HepG2 (cell line): ENCODE measurements around the gene SCAF4.

Experiments used
- ATF3 ChIP-seq: sonication (generic); formaldehyde crosslinking; IDR thresholded peaks from 2 replicates; pipeline ENCODE4 v1.4.0; 2020; ENCODE audit warnings: missing genetic modification reagents
- HDAC2 ChIP-seq: sonication (generic); formaldehyde crosslinking; IDR thresholded peaks from 2 replicates; pipeline ENCODE4 v1.4.0; 2020; ENCODE audit warnings: missing genetic modification reagents
- HINFP ChIP-seq: sonication (generic); formaldehyde crosslinking; IDR thresholded peaks from 2 replicates; pipeline ENCODE4 v1.4.0; 2020; ENCODE audit warnings: low read depth, mild to moderate bottlenecking, missing genetic modification reagents
- MAFK ChIP-seq, 2 experiments: IDR thresholded peaks in 1 of 2; conservative IDR thresholded peaks in 1 of 2; 2 replicates each; pipeline ENCODE4 v1.6.1; 2011; ENCODE audit warnings: improper control_type of control experiment in 2 of 2, low read length in 2 of 2
- POLR2A ChIP-seq, 2 experiments: IDR thresholded peaks; 2 replicates each; pipeline ENCODE4 v1.6.1; 2011; ENCODE audit warnings: low read depth in 2 of 2, low read length in 2 of 2, mild to moderate bottlenecking in 1 of 2, moderate library complexity in 1 of 2; ENCODE audit not compliant: insufficient read depth in 1 of 2
- POLR2AphosphoS5 ChIP-seq: IDR thresholded peaks from 2 replicates; pipeline ENCODE4 v1.6.1; 2012; ENCODE audit warnings: low read depth, low read length
- RAD21 ChIP-seq: fragments of 450-650 bp; formaldehyde crosslinking; IDR thresholded peaks from 2 replicates; pipeline ENCODE4 v1.5.0; 2020; ENCODE audit warnings: mild to moderate bottlenecking
- SMAD3 ChIP-seq: sonication (generic); formaldehyde crosslinking; IDR thresholded peaks from 2 replicates; pipeline ENCODE4 v1.4.0; 2020; ENCODE audit warnings: missing genetic modification reagents
- SP2 ChIP-seq: sonication (generic); formaldehyde crosslinking; IDR thresholded peaks from 2 replicates; pipeline ENCODE4 v1.5.1; 2020; ENCODE audit warnings: mild to moderate bottlenecking, missing genetic modification reagents
- SRSF1 ChIP-seq: fragments of 200-400 bp; formaldehyde crosslinking; optimal IDR thresholded peaks from 2 replicates; pipeline ENCODE3; 2017; ENCODE audit warnings: mild to moderate bottlenecking, low read depth, low read length, moderate library complexity
- TCF7L2 ChIP-seq: IDR thresholded peaks from 2 replicates; pipeline ENCODE4 v1.6.1; 2011; ENCODE audit warnings: mild to moderate bottlenecking, low read depth, low read length, moderate library complexity
- U2AF1 ChIP-seq: fragments of 200-400 bp; formaldehyde crosslinking; optimal IDR thresholded peaks from 2 replicates; pipeline ENCODE3; 2017; ENCODE audit warnings: mild to moderate bottlenecking, low read depth, low read length
- USF2 ChIP-seq, 2 experiments: sonication (generic) in 1 of 2; formaldehyde crosslinking in 1 of 2; IDR thresholded peaks; 2 replicates each; pipeline versions ENCODE4 v1.5.1 to v1.6.1; 2011 to 2020; ENCODE audit warnings: borderline replicate concordance in 1 of 2, low read depth in 1 of 2, low read length in 1 of 2, mild to moderate bottlenecking in 1 of 2, missing genetic modification reagents in 1 of 2, moderate library complexity in 1 of 2
- ZNF768 ChIP-seq: sonication (generic); formaldehyde crosslinking; IDR thresholded peaks from 2 replicates; pipeline ENCODE4 v1.4.0; 2020; ENCODE audit warnings: missing genetic modification reagents

- TF ChIP-seq SP2 (CRISPR knock-in tag) = no peak
- no peak for TF ChIP-seq POLR2AphosphoS5
- no peak for TF ChIP-seq MAFK (conservative IDR thresholded peaks at IDR 0.05 in 1 of 2, IDR thresholded peaks at IDR 0.05 in 1 of 2; ENCODE audit: low read length in 2 of 2)
- no peak for TF ChIP-seq RAD21 (CRISPR knock-in tag)
- no peak for TF ChIP-seq USF2 (IDR thresholded peaks at IDR 0.05; ENCODE audit: low read depth, low read length)
- no peak for TF ChIP-seq USF2 (CRISPR knock-in tag; IDR thresholded peaks at IDR 0.05; ENCODE audit: borderline replicate concordance)
- TF ChIP-seq POLR2A (IDR thresholded peaks at IDR 0.05; ENCODE audit: insufficient read depth in 1 of 2, low read depth in 2 of 2, low read length in 2 of 2) = no peak
- TF ChIP-seq SRSF1 = no peak
- no peak for TF ChIP-seq SMAD3 (CRISPR knock-in tag)
- TF ChIP-seq TCF7L2 = no peak
- TF ChIP-seq ATF3 (CRISPR knock-in tag) = no peak
- TF ChIP-seq HINFP (CRISPR knock-in tag) = no peak
- 0 out of 2 replicates have a peak, but pooled peaks have one; percentile 14 for TF ChIP-seq ZNF768 (CRISPR knock-in tag)
- TF ChIP-seq HDAC2 (CRISPR knock-in tag) = no peak
- TF ChIP-seq U2AF1 = no peak
Measured at GRCh38 chr21:31665397-31665796, 66.5 kb downstream of the SCAF4 start.
